Measurements from ENCODE around the gene NDOR1. TPM values are rescaled to one million over a fixed set of nuclear protein-coding genes. Genes with fewer than 3 reads are reported as not detected.

The NDOR1 gene
- total and polyA plus RNA-seq, 2 experiments from 2014 or later = 8.5 to 12.4 TPM

DNA sequence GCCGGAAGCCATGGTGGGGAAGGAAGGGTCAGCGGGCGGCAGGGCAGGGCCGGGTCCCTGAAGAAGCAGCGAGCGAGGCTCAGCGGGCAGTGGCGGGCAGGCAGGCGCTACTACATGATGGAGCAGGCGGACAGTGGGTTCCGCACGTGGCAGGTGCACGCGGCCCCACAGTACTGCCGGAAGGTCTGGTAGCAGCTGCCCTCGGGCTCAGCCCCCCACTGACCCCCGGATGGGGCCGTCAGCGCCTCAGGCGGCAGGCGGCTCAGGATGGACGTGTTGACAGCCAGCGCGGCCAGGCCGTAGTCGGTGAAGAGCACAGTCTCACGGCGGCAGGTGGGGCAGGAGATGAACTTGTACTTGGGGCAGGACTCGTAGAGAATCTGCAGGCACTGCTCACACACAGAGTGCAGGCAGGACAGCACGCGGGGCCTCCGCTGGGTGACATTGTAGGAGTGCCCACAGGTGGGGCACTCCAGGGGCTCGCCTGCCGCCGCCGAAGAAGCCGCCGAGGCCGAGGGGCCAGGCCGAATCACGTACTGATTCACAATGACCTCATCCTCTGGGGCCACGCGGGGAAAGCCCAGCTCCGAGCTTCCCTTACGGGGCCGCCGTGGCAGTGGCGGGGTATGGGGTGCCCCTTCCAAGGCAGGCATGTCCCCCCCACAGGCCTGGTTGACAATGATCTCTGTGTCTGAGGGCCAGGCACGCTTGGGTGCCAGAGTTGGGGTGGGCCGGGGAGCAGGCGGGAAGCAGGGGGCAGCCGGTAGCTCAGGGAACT is 15.0 kb downstream of the NDOR1 start:
- WGBS, 2 experiments (ENCODE audit: low coverage in 1 of 2, low lambda C conversion rate in 2 of 2, missing lambda C conversion rate in 2 of 2) = 93 to 94% methylated on average over 44 to 51 of the region's 52 CpGs
- Histone ChIP-seq H3K4me2 (ENCODE audit: unreplicated experiment) (no peak overlapping the region), H2AFZ (no peak overlapping the region), H3K36me3 (ENCODE audit: low read depth) (no peaks in the 10 kb centered on the region), H3K4me1 (ENCODE audit: insufficient read depth) (peaks cover 16% of the 10 kb centered on the region), H3K9me3 (ENCODE audit: low read depth) (no peaks in the 10 kb centered on the region), H3K9ac (no peak overlapping the region), H3K9me2 (ENCODE audit: insufficient read depth) (no peaks in the 10 kb centered on the region), H3K4me3 (no peak overlapping the region), H3K27ac (no peak overlapping the region), H4K20me1 (ENCODE audit: insufficient read depth) (no peaks in the 10 kb centered on the region), H3K79me2 (ENCODE audit: insufficient read depth) (no peaks in the 10 kb centered on the region), H3K27me3 (replicated peaks; ENCODE audit: insufficient read depth) (no peaks in the 10 kb centered on the region), H3F3A (ENCODE audit: insufficient read depth) (no peaks in the 10 kb centered on the region)
- in situ Hi-C loops (cut with MboI) = no loop called here
- TF ChIP-seq EZH2 (IDR thresholded peaks at IDR 0.05; ENCODE audit: insufficient read depth, poor library complexity, severe bottlenecking) = no peak
- no peak for TF ChIP-seq EZH2phosphoT487 (IDR thresholded peaks at IDR 0.05; ENCODE audit: insufficient read depth, low read depth)
- DNase-seq = no peak

DNA sequence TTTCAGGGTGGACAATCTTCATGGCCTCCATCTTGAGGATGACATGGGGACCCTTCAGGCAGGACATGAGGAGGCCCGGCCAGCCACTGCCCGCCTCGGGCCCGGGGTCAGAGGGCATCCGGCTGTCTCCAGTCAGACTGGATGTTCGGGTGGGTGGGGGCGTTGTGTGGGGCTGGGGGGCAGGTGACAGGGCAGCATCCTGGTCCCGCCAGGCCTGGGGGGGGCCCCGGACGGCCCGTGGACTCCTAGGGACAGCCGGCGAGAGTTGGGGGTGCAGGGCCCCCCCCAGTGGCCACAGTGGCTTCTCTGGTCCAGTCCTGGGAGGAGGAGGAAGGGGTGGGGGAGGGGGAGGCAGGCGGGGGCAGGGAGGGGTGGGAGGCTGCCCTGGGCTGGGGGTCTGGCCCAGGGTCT is 15.6 kb downstream of the NDOR1 start:
- Histone ChIP-seq H2AFZ (no peak overlapping the region), H3K4me1 (ENCODE audit: insufficient read depth) (peaks cover 16% of the 10 kb centered on the region), H3F3A (ENCODE audit: insufficient read depth) (no peaks in the 10 kb centered on the region), H3K9me3 (ENCODE audit: low read depth) (no peaks in the 10 kb centered on the region), H4K20me1 (ENCODE audit: insufficient read depth) (no peaks in the 10 kb centered on the region), H3K36me3 (ENCODE audit: low read depth) (no peaks in the 10 kb centered on the region), H3K27ac (no peak overlapping the region), H3K79me2 (ENCODE audit: insufficient read depth) (no peaks in the 10 kb centered on the region), H3K27me3 (replicated peaks; ENCODE audit: insufficient read depth) (no peaks in the 10 kb centered on the region), H3K4me2 (ENCODE audit: unreplicated experiment) (no peak overlapping the region), H3K9me2 (ENCODE audit: insufficient read depth) (no peaks in the 10 kb centered on the region), H3K4me3 (no peak overlapping the region), H3K9ac (no peak overlapping the region)
- WGBS, 2 experiments (ENCODE audit: low coverage in 1 of 2, low lambda C conversion rate in 2 of 2, missing lambda C conversion rate in 2 of 2) = 82 to 100% methylated on average over 2 to 14 of the region's 14 CpGs
- in situ Hi-C loops (cut with MboI) = no loop called here
- TF ChIP-seq EZH2phosphoT487 (IDR thresholded peaks at IDR 0.05; ENCODE audit: insufficient read depth, low read depth) (no peak), EZH2 (IDR thresholded peaks at IDR 0.05; ENCODE audit: insufficient read depth, poor library complexity, severe bottlenecking) (no peak)
- no peak for DNase-seq

DNA sequence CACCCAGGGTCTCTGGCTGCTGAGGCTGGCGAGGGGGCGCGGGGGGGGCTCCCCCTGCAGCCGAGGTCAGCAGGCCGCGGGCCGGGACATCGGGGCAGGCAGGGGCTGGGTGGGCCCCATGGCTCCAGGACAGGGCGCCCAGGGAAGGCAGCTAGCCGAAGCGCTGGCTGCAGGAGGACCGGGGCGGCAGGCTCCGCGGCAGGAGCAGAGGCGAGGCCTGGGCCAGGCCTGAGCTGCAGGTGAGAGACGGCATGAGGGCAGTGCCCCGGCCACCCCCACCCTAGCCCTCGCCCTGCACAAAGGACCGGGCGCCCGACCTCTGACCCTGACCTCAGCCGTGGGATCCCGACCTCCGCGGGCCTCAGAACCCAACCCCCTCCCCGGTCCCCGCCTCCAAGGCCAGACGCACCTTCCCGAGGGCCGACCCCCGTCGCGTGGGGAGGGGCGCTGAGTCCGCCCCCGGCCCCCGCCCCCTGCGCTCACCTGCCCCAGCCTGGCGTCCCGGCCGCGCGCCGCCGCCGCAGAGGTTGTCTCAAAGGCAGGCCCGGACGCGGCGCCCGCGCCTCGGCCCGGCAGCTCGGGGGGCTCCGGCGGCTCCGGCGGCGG is 16.1 kb downstream of the NDOR1 start:
- no peak overlapping the region for H3K27ac ChIP-seq
- no peak overlapping the region for H3K9ac ChIP-seq
- no peaks in the 10 kb centered on the region for H3K9me2 ChIP-seq (ENCODE audit: insufficient read depth)
- no peaks in the 10 kb centered on the region for H3K27me3 ChIP-seq (replicated peaks; ENCODE audit: insufficient read depth)
- no peak for TF ChIP-seq EZH2 (IDR thresholded peaks at IDR 0.05; ENCODE audit: insufficient read depth, poor library complexity, severe bottlenecking)
- no peak for TF ChIP-seq EZH2phosphoT487 (IDR thresholded peaks at IDR 0.05; ENCODE audit: insufficient read depth, low read depth)
- DNase-seq = no peak
- no peaks in the 10 kb centered on the region for H3F3A ChIP-seq (ENCODE audit: insufficient read depth)
- in situ Hi-C loops (cut with MboI) = no loop called here
- no peaks in the 10 kb centered on the region for H3K79me2 ChIP-seq (ENCODE audit: insufficient read depth)
- no peak overlapping the region for H3K4me3 ChIP-seq
- peaks cover 14% of the 10 kb centered on the region for H3K4me1 ChIP-seq (ENCODE audit: insufficient read depth)
- WGBS, 2 experiments (ENCODE audit: low coverage in 1 of 2, low lambda C conversion rate in 2 of 2, missing lambda C conversion rate in 2 of 2) = 12% methylated on average over 25 to 40 of the region's 61 CpGs
- H3K9me3 ChIP-seq (ENCODE audit: low read depth) = no peaks in the 10 kb centered on the region
- no peak overlapping the region for H3K4me2 ChIP-seq (ENCODE audit: unreplicated experiment)
- H4K20me1 ChIP-seq (ENCODE audit: insufficient read depth) = no peaks in the 10 kb centered on the region
- H2AFZ ChIP-seq = no peak overlapping the region
- H3K36me3 ChIP-seq (ENCODE audit: low read depth) = no peaks in the 10 kb centered on the region

DNA sequence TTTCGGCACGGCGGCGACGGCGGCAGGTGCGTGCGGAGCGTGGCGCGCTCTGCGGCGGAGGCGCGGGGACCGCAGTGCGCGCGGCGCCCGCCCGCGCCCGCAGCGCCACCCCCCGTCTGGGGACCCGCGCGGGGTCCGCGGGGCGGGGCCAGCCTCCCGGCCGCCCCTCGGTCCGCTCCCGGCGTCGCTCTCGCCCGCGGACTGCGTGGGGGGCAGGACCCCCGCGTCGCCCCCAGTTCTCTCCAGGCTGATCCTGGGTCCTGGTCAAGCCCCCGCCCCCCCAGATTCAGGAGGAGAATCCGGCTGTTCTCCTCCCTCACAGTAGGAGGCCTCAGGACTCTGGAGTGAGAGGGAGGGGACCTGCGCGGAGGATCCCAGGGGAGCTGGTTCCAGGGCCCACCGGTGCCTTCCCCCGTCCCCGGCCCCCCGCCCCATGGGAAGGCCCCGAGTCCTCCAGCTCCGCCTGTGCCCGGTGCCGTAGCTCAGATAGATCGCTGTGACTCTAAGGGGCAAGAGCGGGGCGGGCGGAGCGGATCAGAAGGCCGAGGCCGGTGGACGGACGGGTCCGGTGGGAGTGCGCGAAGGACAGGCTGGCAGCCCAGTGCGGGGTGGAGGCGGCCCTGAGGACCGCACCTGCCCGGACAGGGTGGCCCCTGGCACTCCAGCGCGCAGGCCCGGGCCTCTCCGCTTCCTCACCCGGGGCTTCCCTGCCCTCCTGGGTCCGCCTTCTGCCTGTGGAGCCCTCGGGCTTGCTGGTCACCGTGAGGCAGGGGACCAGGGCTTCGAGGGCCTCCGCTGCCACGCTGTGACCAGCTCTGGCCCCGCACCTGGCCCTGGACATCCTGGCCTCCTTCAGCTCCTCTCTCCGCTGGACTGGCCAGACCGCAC is 16.9 kb downstream of the NDOR1 start, which contains the start of gene RNF208:
Gene RNF208, minus strand, starts transcription at position 51 of the 888 bp plus-strand sequence. CDS start 1,028 bp downstream, outside the sequence.
- Histone ChIP-seq H2AFZ (peak within 1 kb of the TSS; percentile 39), H3K79me2 (ENCODE audit: insufficient read depth) (no peaks in the 10 kb centered on the region), H3K9me3 (ENCODE audit: low read depth) (no peaks in the 10 kb centered on the region), H4K20me1 (ENCODE audit: insufficient read depth) (no peaks in the 10 kb centered on the region), H3K27ac (no peak within 1 kb of the TSS), H3K27me3 (replicated peaks; ENCODE audit: insufficient read depth) (no peaks in the 10 kb centered on the region), H3K4me3 (peak within 1 kb of the TSS; percentile 63), H3K36me3 (ENCODE audit: low read depth) (no peaks in the 10 kb centered on the region), H3K4me2 (ENCODE audit: unreplicated experiment) (peak within 1 kb of the TSS; percentile 69), H3K9me2 (ENCODE audit: insufficient read depth) (no peaks in the 10 kb centered on the region), H3K9ac (peak within 1 kb of the TSS; percentile 36; the same call in 1 of the 2 replicates), H3K4me1 (ENCODE audit: insufficient read depth) (peaks cover 9% of the 10 kb centered on the region), H3F3A (ENCODE audit: insufficient read depth) (no peaks in the 10 kb centered on the region)
- TF ChIP-seq EZH2 (IDR thresholded peaks at IDR 0.05; ENCODE audit: insufficient read depth, poor library complexity, severe bottlenecking) (no peak), EZH2phosphoT487 (IDR thresholded peaks at IDR 0.05; ENCODE audit: insufficient read depth, low read depth) (no peak)
- DNase-seq = peak; percentile 47
- WGBS, 2 experiments (ENCODE audit: low coverage in 1 of 2, low lambda C conversion rate in 2 of 2, missing lambda C conversion rate in 2 of 2) = 3 to 7% methylated on average over 33 to 67 of the region's 88 CpGs
- in situ Hi-C loops (cut with MboI) = no loop called here

Data from GM23248 (cell line).